Body of pancreas (tissue), 4 donors: ENCODE measurements around the gene HID1. TPM values are rescaled to one million over a fixed set of nuclear protein-coding genes. Genes with fewer than 3 reads are reported as not detected.

Source experiments
- ATAC-seq: fragments of 150-250 bp; one replicate; pipeline ENCODE4 v1.9.1; 2016
- DNase-seq, 4 donors: peaks; one replicate each; pipeline ENCODE4 v3.0.0-alpha.2; 2019
- H3K27ac ChIP-seq, 4 donors: fragments of 200-600 bp; sonication (generic); 1 replicate in 3 of 4; 2 replicates in 1 of 4; pipeline versions ENCODE4 v1.5.1 to v1.6.1; 2016 to 2019; ENCODE audit warnings: mild to moderate bottlenecking in 1 of 4, mixed read lengths in 1 of 4, moderate library complexity in 1 of 4
- H3K27me3 ChIP-seq, 2 donors: fragments of 200-600 bp; sonication (generic); one replicate each; pipeline ENCODE4 v1.6.0; 2016; ENCODE audit warnings: mild to moderate bottlenecking in 1 of 2
- H3K36me3 ChIP-seq, 2 donors: fragments of 200-600 bp; sonication (generic); replicated peaks in 1 of 2; 2 replicates each; pipeline ENCODE4 v1.5.1; 2016; ENCODE audit warnings: low read depth in 2 of 2; ENCODE audit not compliant: insufficient read depth in 1 of 2
- H3K4me1 ChIP-seq: fragments of 200-600 bp; sonication (generic); one replicate; pipeline ENCODE4 v1.6.0; 2016
- H3K4me3 ChIP-seq, 2 donors: fragments of 200-600 bp; sonication (generic); 1 replicate in 1 of 2; 2 replicates in 1 of 2; pipeline ENCODE4 v1.5.1; 2016 to 2019
- H3K9me3 ChIP-seq, 3 donors: fragments of 200-600 bp; sonication (generic); 1 replicate in 2 of 3; 2 replicates in 1 of 3; pipeline ENCODE4 v1.5.1; 2016
- POLR2A ChIP-seq, 3 donors: fragments of 450-650 bp; IDR thresholded peaks; one replicate each; pipeline ENCODE4 v1.6.1; 2016; ENCODE audit warnings: antibody characterized with exemption in 3 of 3, mild to moderate bottlenecking in 2 of 3
- WGBS, 2 donors: methylation state at CpG; one replicate each; pipeline ENCODE4 v1.1.5; 2017; 5-methylcytosine and 5-hydroxymethylcytosine counted together
- intact Hi-C: fragments of 100-400 bp; cut with DNase I; formaldehyde crosslinking; loops from one replicate; pipeline ENCODE4 v1.15.1; 2023
- total RNA-seq, 2 donors: library from RNA; depleted of rRNA; stranded (reverse); fragments of >200 nt; gene quantifications; one replicate each; pipeline ENCODE4 v1.1.0, GENCODE V29; 2016
- TF ChIP-seq, protein P1 (sequence below), 7 experiments: fragments of 450-650 bp in 4 of 7; fragments of 200-600 bp in 3 of 7; sonication (generic) in 3 of 7; IDR thresholded peaks; one replicate each; pipeline ENCODE4 v1.5.1; 2016 to 2019; ENCODE audit warnings: antibody characterized with exemption in 7 of 7

HID1 gene
- total RNA-seq, 2 donors from 2014 or later = 157 to 164 TPM

- H3K9me3 ChIP-seq = no peaks in the 10 kb centered on the region
- WGBS, 2 donors = 33 to 42% methylated on average over 2 of the region's 2 CpGs
- TF ChIP-seq, protein P1, sequence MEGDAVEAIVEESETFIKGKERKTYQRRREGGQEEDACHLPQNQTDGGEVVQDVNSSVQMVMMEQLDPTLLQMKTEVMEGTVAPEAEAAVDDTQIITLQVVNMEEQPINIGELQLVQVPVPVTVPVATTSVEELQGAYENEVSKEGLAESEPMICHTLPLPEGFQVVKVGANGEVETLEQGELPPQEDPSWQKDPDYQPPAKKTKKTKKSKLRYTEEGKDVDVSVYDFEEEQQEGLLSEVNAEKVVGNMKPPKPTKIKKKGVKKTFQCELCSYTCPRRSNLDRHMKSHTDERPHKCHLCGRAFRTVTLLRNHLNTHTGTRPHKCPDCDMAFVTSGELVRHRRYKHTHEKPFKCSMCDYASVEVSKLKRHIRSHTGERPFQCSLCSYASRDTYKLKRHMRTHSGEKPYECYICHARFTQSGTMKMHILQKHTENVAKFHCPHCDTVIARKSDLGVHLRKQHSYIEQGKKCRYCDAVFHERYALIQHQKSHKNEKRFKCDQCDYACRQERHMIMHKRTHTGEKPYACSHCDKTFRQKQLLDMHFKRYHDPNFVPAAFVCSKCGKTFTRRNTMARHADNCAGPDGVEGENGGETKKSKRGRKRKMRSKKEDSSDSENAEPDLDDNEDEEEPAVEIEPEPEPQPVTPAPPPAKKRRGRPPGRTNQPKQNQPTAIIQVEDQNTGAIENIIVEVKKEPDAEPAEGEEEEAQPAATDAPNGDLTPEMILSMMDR (IDR thresholded peaks at IDR 0.05) = no peak
- no peak for TF ChIP-seq POLR2A (IDR thresholded peaks at IDR 0.05)
- H3K4me3 ChIP-seq = no peak overlapping the region
- H3K36me3 ChIP-seq = no peaks in the 10 kb centered on the region
- H3K4me1 ChIP-seq = peaks cover 76% of the 10 kb centered on the region
- intact Hi-C loops = no loop called here
- ATAC-seq = no peak
- H3K27me3 ChIP-seq = no peaks in the 10 kb centered on the region
- peak overlapping the region; percentile 79 to 88 (median 85) for H3K27ac ChIP-seq
- peak in 2 of 4 donors; percentile 16 to 30 for DNase-seq
Measured at GRCh38 chr17:74992223-74992622, 19.7 kb upstream of the HID1 start.

DNA sequence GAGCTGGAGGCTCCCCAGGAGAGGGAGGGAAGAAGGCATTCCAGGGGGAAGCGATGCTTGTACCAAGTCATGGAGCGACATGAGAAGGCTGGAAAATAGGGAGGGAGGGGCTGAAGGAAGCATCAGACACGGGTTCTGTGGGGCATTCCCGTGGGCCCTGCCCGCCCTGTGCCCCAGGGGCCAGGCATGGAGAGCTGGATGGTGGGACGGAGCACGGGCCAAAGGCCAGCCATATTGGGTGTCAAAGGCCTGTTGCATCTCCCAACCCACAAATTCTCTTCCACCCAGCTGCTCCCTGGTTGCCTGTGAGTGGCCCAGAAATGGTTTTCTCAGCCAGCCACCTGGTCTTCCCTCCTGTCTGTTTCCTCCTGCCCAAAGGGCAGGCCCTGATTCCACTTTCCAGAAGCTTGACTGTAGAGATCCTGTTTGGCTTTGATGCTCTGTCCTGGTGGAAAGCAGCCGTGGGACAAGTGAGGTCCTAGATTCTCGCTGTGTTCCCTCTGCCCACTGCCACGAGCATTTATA lies 18.1 kb upstream of the HID1 start:
- ATAC-seq (no peak), DNase-seq (no peak)
- Histone ChIP-seq H3K9me3 (no peaks in the 10 kb centered on the region), H3K36me3 (no peaks in the 10 kb centered on the region), H3K27ac (peak overlapping the region in 3 of 4 donors; percentile 79 to 88 (median 85)), H3K27me3 (no peaks in the 10 kb centered on the region), H3K4me1 (peaks cover 78% of the 10 kb centered on the region), H3K4me3 (no peak overlapping the region)
- intact Hi-C loops = no loop called here
- 82 to 83% methylated on average over 10 of the region's 10 CpGs for WGBS, 2 donors
- TF ChIP-seq, protein P1 (IDR thresholded peaks at IDR 0.05) = no peak
- TF ChIP-seq POLR2A (IDR thresholded peaks at IDR 0.05) = no peak

GRCh38 chr17:74987909-74988711 lies 15.6 kb upstream of the HID1 start:
- intact Hi-C loops = no loop called here
- ATAC-seq = peak; percentile 57
- Histone ChIP-seq H3K9me3 (no peaks in the 10 kb centered on the region), H3K36me3 (no peaks in the 10 kb centered on the region), H3K27me3 (no peaks in the 10 kb centered on the region), H3K4me3 (peak overlapping the region; percentile 3 to 44), H3K27ac (peak overlapping the region; percentile 76 to 87 (median 86)), H3K4me1 (peaks cover 56% of the 10 kb centered on the region)
- peak; percentile 64 to 76 (median 73) for DNase-seq
- TF ChIP-seq, protein P1 (IDR thresholded peaks at IDR 0.05) = peak in 5 of 7 experiments; percentile 8 to 38 (median 32)
- TF ChIP-seq POLR2A (IDR thresholded peaks at IDR 0.05) = peak in 2 of 3 donors; percentile 55 to 59
- 3% methylated on average over 74 of the region's 76 CpGs; no CpG with 5 or more reads in 1 of the 2 donors for WGBS, 2 donors

GRCh38 chr17:74987418-74987908 lies 14.9 kb upstream of the HID1 start, which contains the start of gene CDR2L:
Gene CDR2L (plus strand): TSS chr17:74987632. CDS start chr17:74988044, 412 bp downstream.
- H3K36me3 ChIP-seq = no peaks in the 10 kb centered on the region
- intact Hi-C loops = no loop called here

More at GRCh38 chr17:74987418-74987908, 14.9 kb upstream of the HID1 start, which contains the start of gene CDR2L:
- ATAC-seq = peak; percentile 92
- peaks cover 53% of the 10 kb centered on the region for H3K4me1 ChIP-seq
- no peaks in the 10 kb centered on the region for H3K27me3 ChIP-seq
- H3K27ac ChIP-seq = peak within 1 kb of the TSS; percentile 76 to 87 (median 86)
- no peaks in the 10 kb centered on the region for H3K9me3 ChIP-seq
- peak; percentile 47 to 92 (median 67) for TF ChIP-seq POLR2A (IDR thresholded peaks at IDR 0.05)
- TF ChIP-seq, protein P1 (IDR thresholded peaks at IDR 0.05) = peak in 1 of 7 experiments; percentile 7
- peak; percentile 97 to 99 (median 98) for DNase-seq
- 0% methylated on average over 10 to 47 of the region's 51 CpGs for WGBS, 2 donors
- H3K4me3 ChIP-seq = peak within 1 kb of the TSS; percentile 3 to 44
